ENCODE data around the gene ADAMTS12.

The ADAMTS12 gene

DNA sequence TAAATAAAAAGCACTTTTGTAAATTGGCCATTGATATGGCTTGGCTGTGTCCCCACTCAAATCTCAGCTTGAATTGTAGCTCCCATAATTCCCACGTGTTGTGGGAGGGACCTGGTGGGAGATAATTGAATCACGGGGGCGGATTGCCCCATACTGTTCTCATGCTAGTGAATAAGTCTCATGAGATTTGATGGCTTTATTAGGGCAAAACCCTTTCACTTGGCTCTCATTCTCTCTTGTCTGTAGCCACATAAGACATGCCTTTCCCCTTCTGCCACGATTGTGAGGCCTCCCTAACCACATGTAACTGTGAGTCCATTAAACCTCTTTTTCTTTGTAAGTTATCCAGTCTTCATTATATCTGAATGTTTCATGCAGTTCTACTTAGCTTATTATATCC, 297.8 kb downstream of the ADAMTS12 start:
- TF ChIP-seq, protein P1, sequence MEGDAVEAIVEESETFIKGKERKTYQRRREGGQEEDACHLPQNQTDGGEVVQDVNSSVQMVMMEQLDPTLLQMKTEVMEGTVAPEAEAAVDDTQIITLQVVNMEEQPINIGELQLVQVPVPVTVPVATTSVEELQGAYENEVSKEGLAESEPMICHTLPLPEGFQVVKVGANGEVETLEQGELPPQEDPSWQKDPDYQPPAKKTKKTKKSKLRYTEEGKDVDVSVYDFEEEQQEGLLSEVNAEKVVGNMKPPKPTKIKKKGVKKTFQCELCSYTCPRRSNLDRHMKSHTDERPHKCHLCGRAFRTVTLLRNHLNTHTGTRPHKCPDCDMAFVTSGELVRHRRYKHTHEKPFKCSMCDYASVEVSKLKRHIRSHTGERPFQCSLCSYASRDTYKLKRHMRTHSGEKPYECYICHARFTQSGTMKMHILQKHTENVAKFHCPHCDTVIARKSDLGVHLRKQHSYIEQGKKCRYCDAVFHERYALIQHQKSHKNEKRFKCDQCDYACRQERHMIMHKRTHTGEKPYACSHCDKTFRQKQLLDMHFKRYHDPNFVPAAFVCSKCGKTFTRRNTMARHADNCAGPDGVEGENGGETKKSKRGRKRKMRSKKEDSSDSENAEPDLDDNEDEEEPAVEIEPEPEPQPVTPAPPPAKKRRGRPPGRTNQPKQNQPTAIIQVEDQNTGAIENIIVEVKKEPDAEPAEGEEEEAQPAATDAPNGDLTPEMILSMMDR (conservative IDR thresholded peaks at IDR 0.05; ENCODE audit: low read depth): no peak
- DNase-seq (ENCODE audit: low spot score): no peak
- ChIA-PET POLR2A (ENCODE audit: low non-redundant PET) (no interaction called here), CTCF (no interaction called here)
- H3K27ac ChIP-seq: no peak overlapping the region

DNA sequence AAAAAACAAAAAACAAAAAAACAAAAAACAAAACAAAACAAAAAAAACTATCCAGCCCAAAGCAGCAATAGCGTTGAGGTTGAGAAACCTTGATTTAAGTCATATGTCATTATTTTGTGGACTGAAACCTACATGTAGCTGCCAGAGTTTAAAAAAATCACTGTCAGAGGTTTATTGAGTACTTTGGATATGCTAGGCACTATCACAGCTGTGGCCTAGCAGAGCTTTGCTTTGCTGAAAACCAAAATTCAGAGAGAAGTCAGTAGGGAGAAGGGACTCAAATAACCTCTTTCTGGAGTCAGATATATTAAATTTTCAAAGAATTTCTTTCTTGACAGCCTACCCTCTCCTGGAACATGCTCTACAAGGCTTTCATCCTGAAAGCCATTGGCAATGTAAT, 299.5 kb downstream of the ADAMTS12 start:
- TF ChIP-seq, protein P1 (conservative IDR thresholded peaks at IDR 0.05; ENCODE audit: low read depth): no peak
- DNase-seq (ENCODE audit: low spot score): no peak
- ChIA-PET CTCF (no interaction called here), POLR2A (ENCODE audit: low non-redundant PET) (no interaction called here)
- H3K27ac ChIP-seq: no peak overlapping the region

DNA sequence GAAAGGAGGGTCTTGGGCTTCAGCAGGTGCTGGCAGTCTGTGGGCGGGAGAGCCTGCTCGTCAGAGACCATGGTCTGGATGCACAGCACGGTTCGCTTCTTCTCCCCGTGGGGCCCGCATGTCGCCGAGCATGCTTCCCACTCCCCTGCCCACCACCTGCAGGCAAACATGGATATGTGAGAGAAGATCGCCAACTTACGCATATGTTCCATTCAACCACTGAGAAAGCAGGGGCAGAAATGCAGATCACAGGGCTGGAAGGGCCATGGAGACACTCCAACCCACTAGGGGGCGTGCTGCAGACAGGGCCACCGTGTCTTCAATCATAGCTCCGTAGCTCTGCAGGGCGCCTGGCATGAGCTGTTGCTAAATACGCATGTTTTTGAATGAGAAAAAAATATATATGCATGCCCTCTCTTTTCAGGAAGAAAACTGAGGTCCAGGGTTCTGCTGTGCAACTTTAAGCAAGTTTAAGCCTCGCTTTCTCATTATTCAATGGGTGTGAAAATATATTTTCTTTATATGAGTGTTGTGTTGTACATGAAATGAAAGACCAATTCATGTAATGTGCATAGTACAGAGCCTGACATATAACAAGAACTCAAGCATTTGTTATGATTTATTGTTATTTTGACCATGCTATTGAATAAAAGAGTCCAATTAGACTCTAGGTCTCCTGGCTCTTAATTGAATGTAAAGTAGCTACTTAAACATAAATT, 303.0 kb downstream of the ADAMTS12 start:
- DNase-seq (ENCODE audit: low spot score): no peak
- CTCF ChIA-PET: interaction anchor here (0.6 kb wide), 1 partner anchor 42 kb away, joined by 3 read pairs; no protein-coding TSS in a partner anchor
- POLR2A ChIA-PET (ENCODE audit: low non-redundant PET): no interaction called here
- TF ChIP-seq, protein P1 (conservative IDR thresholded peaks at IDR 0.05; ENCODE audit: low read depth): peak; percentile 27; the same call in 1 of the 2 replicates
- H3K27ac ChIP-seq: no peak overlapping the region

DNA sequence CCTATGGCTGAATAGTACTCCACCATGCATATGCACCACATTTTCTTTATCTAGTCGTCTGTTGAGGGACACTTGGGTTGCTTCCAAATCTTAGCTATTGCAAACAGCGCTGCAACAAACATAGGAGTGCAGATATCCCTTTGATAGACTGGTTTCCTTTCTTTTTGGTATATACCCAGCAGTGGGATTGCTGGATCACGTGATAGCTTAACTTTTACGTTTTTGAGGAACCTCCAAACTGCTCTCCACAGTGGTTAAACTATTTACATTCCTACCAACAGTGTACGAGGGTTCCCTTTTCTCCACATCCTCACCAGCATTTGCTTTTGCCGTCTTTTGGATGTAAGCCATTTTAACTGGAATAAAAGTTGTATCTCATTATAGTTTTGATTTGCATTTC, 308.5 kb downstream of the ADAMTS12 start:
- ChIA-PET POLR2A (ENCODE audit: low non-redundant PET) (no interaction called here), CTCF (interaction anchor here (0.5 kb wide), 1 partner anchor 204 kb away, joined by 4 read pairs; no protein-coding TSS in a partner anchor)

DNA sequence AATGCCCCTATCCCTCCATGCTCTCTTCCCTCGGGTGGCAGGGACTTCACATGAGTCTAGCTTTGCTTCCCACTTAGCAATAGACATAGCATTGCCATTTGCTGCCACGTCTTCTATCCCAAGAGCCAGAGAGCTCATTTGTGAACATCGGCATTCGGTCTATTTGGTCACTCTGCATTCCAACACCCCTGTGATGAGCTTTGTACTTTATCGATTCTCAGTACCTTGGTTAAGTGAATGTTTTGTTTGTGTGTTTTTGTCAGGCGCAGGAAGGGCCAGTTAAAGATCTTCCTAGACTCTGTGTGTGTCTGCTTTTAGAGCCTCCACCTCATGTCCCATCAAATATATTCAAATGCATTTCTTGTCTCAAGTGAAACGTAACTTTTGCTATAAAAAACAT, 309.4 kb downstream of the ADAMTS12 start:
- H3K27ac ChIP-seq: no peak overlapping the region
- DNase-seq (ENCODE audit: low spot score): no peak
- ChIA-PET POLR2A (ENCODE audit: low non-redundant PET) (no interaction called here), CTCF (interaction anchor here (0.7 kb wide), 1 partner anchor 129 kb away, joined by 3 read pairs; no protein-coding TSS in a partner anchor)
- TF ChIP-seq, protein P1 (conservative IDR thresholded peaks at IDR 0.05; ENCODE audit: low read depth): no peak

More for the DNA sequence above, 308.5 kb downstream of the ADAMTS12 start:
- no peak for DNase-seq (ENCODE audit: low spot score)
- TF ChIP-seq, protein P1 (conservative IDR thresholded peaks at IDR 0.05; ENCODE audit: low read depth): no peak
- H3K27ac ChIP-seq: no peak overlapping the region

DNA sequence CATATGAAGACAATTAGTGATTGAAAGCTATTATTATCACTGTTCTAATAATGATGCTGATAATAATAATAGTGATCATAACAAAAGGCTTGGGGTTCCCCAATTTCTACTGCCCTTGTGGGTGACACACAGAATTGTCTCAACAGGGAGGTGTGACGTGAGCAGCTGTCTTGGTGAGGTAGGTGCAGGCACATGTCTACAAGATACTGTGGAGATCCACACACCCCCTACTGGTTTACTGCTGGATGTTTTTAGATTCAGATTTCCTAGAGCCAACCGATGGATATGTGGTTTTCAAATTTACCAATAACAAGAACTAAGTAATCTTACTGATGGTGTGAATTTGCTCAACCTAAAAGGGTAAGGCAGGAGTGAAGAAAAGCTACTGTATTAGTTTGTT, 312.0 kb downstream of the ADAMTS12 start:
- DNase-seq (ENCODE audit: low spot score): no peak
- H3K27ac ChIP-seq: no peak overlapping the region
- CTCF ChIA-PET: interaction anchor here (0.6 to 0.7 kb wide), 3 partner anchors 34 to 703 kb away, joined by 3 read pairs; no protein-coding TSS in a partner anchor
- POLR2A ChIA-PET (ENCODE audit: low non-redundant PET): no interaction called here
- TF ChIP-seq, protein P1 (conservative IDR thresholded peaks at IDR 0.05; ENCODE audit: low read depth): no peak
